Neural cell (in vitro differentiated cells): ENCODE data around the gene RASL11B. TPM values are rescaled to one million over a fixed set of nuclear protein-coding genes. Genes with fewer than 3 reads are reported as not detected.

Experiments
- H2AFZ ChIP-seq: fragments of 200-600, 300-800 bp; sonication (generic), shearing (Covaris generic); 2 replicates; pipeline ENCODE4 v1.6.0; 2014; ENCODE audit warnings: low read depth, mild to moderate bottlenecking, antibody characterized with exemption, low read length, moderate library complexity
- H3F3A ChIP-seq: fragments of 200-600 bp; shearing (Covaris generic); 2 replicates; pipeline ENCODE4 v1.6.1; 2016; ENCODE audit warnings: mild to moderate bottlenecking, moderate library complexity, mixed read lengths, antibody characterized with exemption, low read length; ENCODE audit not compliant: insufficient read depth, poor library complexity, severe bottlenecking
- H3K27ac ChIP-seq: fragments of 200-600, 300-800 bp; sonication (generic), shearing (Covaris generic); 2 replicates; pipeline ENCODE4 v1.5.1; 2014; ENCODE audit warnings: mild to moderate bottlenecking, low read length, moderate library complexity
- H3K27me3 ChIP-seq: fragments of 300-800, 200-600 bp; sonication (generic), shearing (Covaris generic); 2 replicates; pipeline ENCODE4 v1.6.0; 2014; ENCODE audit warnings: mild to moderate bottlenecking, low read depth, low read length, moderate library complexity; ENCODE audit not compliant: insufficient read depth
- H3K36me3 ChIP-seq: fragments of 300-800, 200-600 bp; sonication (generic), shearing (Covaris generic); 2 replicates; pipeline ENCODE4 v1.5.1; 2014; ENCODE audit warnings: mild to moderate bottlenecking, antibody characterized with exemption, low read length, moderate library complexity; ENCODE audit not compliant: insufficient read depth
- H3K4me2 ChIP-seq: fragments of 300-800, 200-600 bp; sonication (generic), shearing (Covaris generic); 2 replicates; pipeline ENCODE4 v1.6.0; 2014; ENCODE audit warnings: mild to moderate bottlenecking, low read length
- H3K4me3 ChIP-seq: fragments of 300-800, 200-600 bp; sonication (generic), shearing (Covaris generic); 2 replicates; pipeline ENCODE4 v1.5.1; 2014; ENCODE audit warnings: mild to moderate bottlenecking, low read length, moderate library complexity
- H3K79me2 ChIP-seq: fragments of 200-600 bp; shearing (Covaris generic); replicated peaks from 2 replicates; pipeline ENCODE4 v1.6.0; 2014; ENCODE audit warnings: mild to moderate bottlenecking, low read length, moderate library complexity; ENCODE audit not compliant: insufficient read depth
- H3K9ac ChIP-seq: fragments of 300-800, 200-600 bp; sonication (generic), shearing (Covaris generic); 2 replicates; pipeline ENCODE4 v1.6.1; 2016; ENCODE audit warnings: mild to moderate bottlenecking, low read length, mixed read lengths
- H3K9me2 ChIP-seq: fragments of 200-600 bp; shearing (Covaris generic); 2 replicates; pipeline ENCODE4 v1.6.1; 2016; ENCODE audit warnings: mild to moderate bottlenecking, low read length, mixed read lengths; ENCODE audit not compliant: insufficient read depth
- H3K9me3 ChIP-seq: fragments of 200-600, 300-800 bp; sonication (generic), shearing (Covaris generic); 2 replicates; pipeline ENCODE4 v1.6.1; 2016; ENCODE audit warnings: mild to moderate bottlenecking, mixed run types, low read length, moderate library complexity, mixed read lengths
- H4K20me1 ChIP-seq: fragments of 200-600 bp; shearing (Covaris generic); 2 replicates; pipeline ENCODE4 v1.6.1; 2016; ENCODE audit warnings: mild to moderate bottlenecking, mixed run types; ENCODE audit not compliant: insufficient read depth
- EP300 ChIP-seq: fragments of 450-650 bp; conservative IDR thresholded peaks from 2 replicates; pipeline ENCODE4 v1.6.1; 2014; ENCODE audit warnings: antibody characterized with exemption, mild to moderate bottlenecking, moderate library complexity; ENCODE audit not compliant: poor library complexity, severe bottlenecking
- EZH2 ChIP-seq: fragments of 200-600, 300-800 bp; shearing (Covaris generic), sonication (generic); IDR thresholded peaks from 2 replicates; pipeline ENCODE4 v1.6.1; 2014; ENCODE audit warnings: antibody characterized with exemption, low read length, borderline replicate concordance, mild to moderate bottlenecking; ENCODE audit not compliant: insufficient read depth, poor library complexity, severe bottlenecking
- MXI1 ChIP-seq: fragments of 450-650 bp; conservative IDR thresholded peaks from 2 replicates; pipeline ENCODE4 v1.6.1; 2014; ENCODE audit warnings: antibody characterized with exemption, mild to moderate bottlenecking; ENCODE audit not compliant: poor library complexity, severe bottlenecking
- POLR2AphosphoS5 ChIP-seq: IDR thresholded peaks from 2 replicates; pipeline ENCODE4 v1.6.1; 2012
- RAD21 ChIP-seq: fragments of 450-650 bp; conservative IDR thresholded peaks from 2 replicates; pipeline ENCODE4 v1.6.1; 2014; ENCODE audit warnings: antibody characterized with exemption, mild to moderate bottlenecking, moderate library complexity
- SMC3 ChIP-seq: fragments of 450-650 bp; conservative IDR thresholded peaks from 2 replicates; pipeline ENCODE4 v1.6.1; 2014; ENCODE audit warnings: antibody characterized with exemption, mild to moderate bottlenecking, moderate library complexity; ENCODE audit not compliant: poor library complexity
- TAF1 ChIP-seq: IDR thresholded peaks from 2 replicates; pipeline ENCODE4 v1.6.1; 2012; ENCODE audit warnings: low read depth
- polyA plus RNA-seq: library from polyadenylated mRNA; depleted of rRNA; stranded (reverse); fragments of >200 nt; gene quantifications from 2 replicates; pipeline ENCODE4 v1.2.3, GENCODE V29; 2014
- TF ChIP-seq, protein P1 (sequence below): IDR thresholded peaks from 2 replicates; pipeline ENCODE4 v1.6.1; 2012; ENCODE audit warnings: borderline replicate concordance
- TF ChIP-seq, protein P2 (sequence below): fragments of 450-650 bp; IDR thresholded peaks from 2 replicates; pipeline ENCODE4 v1.5.1; 2014; ENCODE audit warnings: antibody characterized with exemption, mild to moderate bottlenecking, moderate library complexity; ENCODE audit not compliant: poor library complexity, severe bottlenecking

The RASL11B gene
- polyA plus RNA-seq, 1 donor from 2014 or later = 2.1 TPM

DNA sequence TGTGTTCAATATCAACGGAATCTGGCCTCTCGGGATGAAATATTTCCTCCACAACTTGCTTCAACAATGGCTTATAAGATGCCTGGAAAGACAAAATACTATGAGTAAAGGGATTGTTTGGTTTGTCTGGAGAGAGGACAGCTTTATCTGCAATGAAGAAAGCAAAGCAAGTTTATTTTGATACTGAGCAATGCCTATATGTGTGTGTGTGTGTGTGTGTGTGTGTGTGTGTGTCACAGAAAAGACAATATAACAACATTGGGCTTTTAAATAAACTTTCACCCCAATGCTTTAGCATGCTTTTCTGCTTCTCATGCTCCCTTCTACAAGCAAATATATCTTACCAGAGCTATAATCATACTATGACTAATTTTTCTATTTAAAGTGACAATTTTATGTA is 45.4 kb downstream of the RASL11B start:
- no peak overlapping the region for H3K4me2 ChIP-seq
- H3K79me2 ChIP-seq = no peaks in the 10 kb centered on the region
- H3K9me3 ChIP-seq = no peaks in the 10 kb centered on the region
- H2AFZ ChIP-seq = no peak overlapping the region
- H4K20me1 ChIP-seq = no peaks in the 10 kb centered on the region
- H3K27me3 ChIP-seq = no peaks in the 10 kb centered on the region
- H3K27ac ChIP-seq = no peak overlapping the region
- no peak overlapping the region for H3K9ac ChIP-seq
- H3K9me2 ChIP-seq = no peaks in the 10 kb centered on the region
- no peaks in the 10 kb centered on the region for H3K36me3 ChIP-seq
- no peaks in the 10 kb centered on the region for H3F3A ChIP-seq
- H3K4me3 ChIP-seq = no peak overlapping the region
- TF ChIP-seq, protein P1, sequence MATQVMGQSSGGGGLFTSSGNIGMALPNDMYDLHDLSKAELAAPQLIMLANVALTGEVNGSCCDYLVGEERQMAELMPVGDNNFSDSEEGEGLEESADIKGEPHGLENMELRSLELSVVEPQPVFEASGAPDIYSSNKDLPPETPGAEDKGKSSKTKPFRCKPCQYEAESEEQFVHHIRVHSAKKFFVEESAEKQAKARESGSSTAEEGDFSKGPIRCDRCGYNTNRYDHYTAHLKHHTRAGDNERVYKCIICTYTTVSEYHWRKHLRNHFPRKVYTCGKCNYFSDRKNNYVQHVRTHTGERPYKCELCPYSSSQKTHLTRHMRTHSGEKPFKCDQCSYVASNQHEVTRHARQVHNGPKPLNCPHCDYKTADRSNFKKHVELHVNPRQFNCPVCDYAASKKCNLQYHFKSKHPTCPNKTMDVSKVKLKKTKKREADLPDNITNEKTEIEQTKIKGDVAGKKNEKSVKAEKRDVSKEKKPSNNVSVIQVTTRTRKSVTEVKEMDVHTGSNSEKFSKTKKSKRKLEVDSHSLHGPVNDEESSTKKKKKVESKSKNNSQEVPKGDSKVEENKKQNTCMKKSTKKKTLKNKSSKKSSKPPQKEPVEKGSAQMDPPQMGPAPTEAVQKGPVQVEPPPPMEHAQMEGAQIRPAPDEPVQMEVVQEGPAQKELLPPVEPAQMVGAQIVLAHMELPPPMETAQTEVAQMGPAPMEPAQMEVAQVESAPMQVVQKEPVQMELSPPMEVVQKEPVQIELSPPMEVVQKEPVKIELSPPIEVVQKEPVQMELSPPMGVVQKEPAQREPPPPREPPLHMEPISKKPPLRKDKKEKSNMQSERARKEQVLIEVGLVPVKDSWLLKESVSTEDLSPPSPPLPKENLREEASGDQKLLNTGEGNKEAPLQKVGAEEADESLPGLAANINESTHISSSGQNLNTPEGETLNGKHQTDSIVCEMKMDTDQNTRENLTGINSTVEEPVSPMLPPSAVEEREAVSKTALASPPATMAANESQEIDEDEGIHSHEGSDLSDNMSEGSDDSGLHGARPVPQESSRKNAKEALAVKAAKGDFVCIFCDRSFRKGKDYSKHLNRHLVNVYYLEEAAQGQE = no peak
- TF ChIP-seq SMC3 (no peak), TAF1 (no peak), MXI1 (no peak), POLR2AphosphoS5 (no peak), RAD21 (no peak), EZH2 (no peak), EP300 (no peak)
- TF ChIP-seq, protein P2, sequence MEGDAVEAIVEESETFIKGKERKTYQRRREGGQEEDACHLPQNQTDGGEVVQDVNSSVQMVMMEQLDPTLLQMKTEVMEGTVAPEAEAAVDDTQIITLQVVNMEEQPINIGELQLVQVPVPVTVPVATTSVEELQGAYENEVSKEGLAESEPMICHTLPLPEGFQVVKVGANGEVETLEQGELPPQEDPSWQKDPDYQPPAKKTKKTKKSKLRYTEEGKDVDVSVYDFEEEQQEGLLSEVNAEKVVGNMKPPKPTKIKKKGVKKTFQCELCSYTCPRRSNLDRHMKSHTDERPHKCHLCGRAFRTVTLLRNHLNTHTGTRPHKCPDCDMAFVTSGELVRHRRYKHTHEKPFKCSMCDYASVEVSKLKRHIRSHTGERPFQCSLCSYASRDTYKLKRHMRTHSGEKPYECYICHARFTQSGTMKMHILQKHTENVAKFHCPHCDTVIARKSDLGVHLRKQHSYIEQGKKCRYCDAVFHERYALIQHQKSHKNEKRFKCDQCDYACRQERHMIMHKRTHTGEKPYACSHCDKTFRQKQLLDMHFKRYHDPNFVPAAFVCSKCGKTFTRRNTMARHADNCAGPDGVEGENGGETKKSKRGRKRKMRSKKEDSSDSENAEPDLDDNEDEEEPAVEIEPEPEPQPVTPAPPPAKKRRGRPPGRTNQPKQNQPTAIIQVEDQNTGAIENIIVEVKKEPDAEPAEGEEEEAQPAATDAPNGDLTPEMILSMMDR = no peak

DNA sequence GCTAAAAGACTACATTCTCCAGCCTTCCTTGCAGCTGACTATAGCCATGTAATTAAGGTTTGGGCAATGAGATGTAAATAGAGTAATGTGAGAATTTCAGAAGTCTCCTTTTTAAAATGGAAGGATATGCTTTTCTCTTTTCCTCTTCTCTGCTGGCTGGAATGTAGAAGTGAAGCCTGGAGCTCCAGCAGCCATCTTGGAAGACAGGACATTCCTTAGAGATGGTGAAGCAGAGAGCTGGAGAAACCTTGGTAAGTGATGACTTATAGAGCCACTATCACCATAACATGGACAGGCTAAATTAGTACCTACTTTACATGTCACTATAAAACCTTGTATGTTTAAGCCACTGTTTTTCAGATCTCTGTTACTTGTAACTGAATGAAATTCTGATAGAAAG is 48.0 kb downstream of the RASL11B start:
- Histone ChIP-seq H3K79me2 (no peaks in the 10 kb centered on the region), H3K4me2 (no peak overlapping the region), H3K36me3 (no peaks in the 10 kb centered on the region), H3F3A (no peaks in the 10 kb centered on the region), H3K27ac (no peak overlapping the region), H2AFZ (no peak overlapping the region), H3K9ac (no peak overlapping the region), H4K20me1 (no peaks in the 10 kb centered on the region), H3K9me3 (no peaks in the 10 kb centered on the region), H3K9me2 (no peaks in the 10 kb centered on the region), H3K27me3 (no peaks in the 10 kb centered on the region), H3K4me3 (no peak overlapping the region)
- TF ChIP-seq SMC3 (no peak), POLR2AphosphoS5 (no peak), RAD21 (no peak), MXI1 (no peak), EP300 (no peak), EZH2 (no peak)
- TF ChIP-seq, protein P1 = no peak
- TF ChIP-seq, protein P2 = no peak
